Measurements from ENCODE around the gene EXOSC7. TPM values are rescaled to one million over a fixed set of nuclear protein-coding genes. Genes with fewer than 3 reads are reported as not detected.

The EXOSC7 gene
- total and polyA plus RNA-seq, 4 donors: 15.5 to 27.2 (median 21.7) TPM

DNA sequence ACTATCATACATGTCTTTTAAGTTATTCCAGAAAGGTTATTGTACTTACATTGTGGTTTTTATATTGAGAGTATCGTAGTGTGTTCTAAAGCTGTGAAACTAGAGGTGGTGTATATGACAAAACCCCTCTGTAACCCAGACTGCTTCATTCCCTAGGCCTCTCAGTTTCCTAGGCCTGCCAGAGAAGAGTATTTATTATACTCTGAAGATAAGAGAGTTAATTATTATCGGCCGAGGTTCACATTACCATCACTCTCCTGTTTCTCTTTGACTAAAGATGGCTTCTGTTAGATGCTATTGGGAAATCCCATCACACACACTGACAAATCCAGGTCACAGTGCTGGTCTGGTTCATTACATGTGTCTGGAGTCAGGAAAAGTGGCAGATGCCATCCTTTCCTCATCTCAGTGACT, 20.5 kb downstream of the EXOSC7 start:
- no peaks in the 10 kb centered on the region for H3K27me3 ChIP-seq (ENCODE audit: control insufficient read depth in 4 of 4, insufficient read depth in 4 of 4, low read length in 3 of 4)
- peaks cover 12 to 31% (median 24%) of the 10 kb centered on the region in 4 donors for H3K4me1 ChIP-seq (ENCODE audit: control insufficient read depth in 4 of 4, insufficient read depth in 4 of 4, low read length in 3 of 4)
- H3K27ac ChIP-seq (ENCODE audit: low read depth in 1 of 2, low read length in 2 of 2): peak overlapping the region; percentile 66 to 80
- peak overlapping the region in 1 of 2 donors; percentile 65 for H3K9ac ChIP-seq (ENCODE audit: low read depth in 1 of 2, low read length in 2 of 2)
- H3K36me3 ChIP-seq (ENCODE audit: control insufficient read depth in 4 of 4, insufficient read depth in 3 of 4, low read depth in 1 of 4, low read length in 3 of 4): peaks cover 8 to 22% (median 11%) of the 10 kb centered on the region in 4 donors
- H3K4me3 ChIP-seq (ENCODE audit: low read depth in 1 of 3, low read length in 3 of 3): no peak overlapping the region
- no peak for DNase-seq (ENCODE audit: low spot score)
- 31% methylated on average over 3 of the region's 3 CpGs for WGBS
- no peaks in the 10 kb centered on the region for H3K9me3 ChIP-seq (ENCODE audit: control insufficient read depth in 4 of 4, low read length in 3 of 4)
- TF ChIP-seq, protein P1, sequence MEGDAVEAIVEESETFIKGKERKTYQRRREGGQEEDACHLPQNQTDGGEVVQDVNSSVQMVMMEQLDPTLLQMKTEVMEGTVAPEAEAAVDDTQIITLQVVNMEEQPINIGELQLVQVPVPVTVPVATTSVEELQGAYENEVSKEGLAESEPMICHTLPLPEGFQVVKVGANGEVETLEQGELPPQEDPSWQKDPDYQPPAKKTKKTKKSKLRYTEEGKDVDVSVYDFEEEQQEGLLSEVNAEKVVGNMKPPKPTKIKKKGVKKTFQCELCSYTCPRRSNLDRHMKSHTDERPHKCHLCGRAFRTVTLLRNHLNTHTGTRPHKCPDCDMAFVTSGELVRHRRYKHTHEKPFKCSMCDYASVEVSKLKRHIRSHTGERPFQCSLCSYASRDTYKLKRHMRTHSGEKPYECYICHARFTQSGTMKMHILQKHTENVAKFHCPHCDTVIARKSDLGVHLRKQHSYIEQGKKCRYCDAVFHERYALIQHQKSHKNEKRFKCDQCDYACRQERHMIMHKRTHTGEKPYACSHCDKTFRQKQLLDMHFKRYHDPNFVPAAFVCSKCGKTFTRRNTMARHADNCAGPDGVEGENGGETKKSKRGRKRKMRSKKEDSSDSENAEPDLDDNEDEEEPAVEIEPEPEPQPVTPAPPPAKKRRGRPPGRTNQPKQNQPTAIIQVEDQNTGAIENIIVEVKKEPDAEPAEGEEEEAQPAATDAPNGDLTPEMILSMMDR (IDR thresholded peaks at IDR 0.05; ENCODE audit: low read depth, low read length, missing input control): no peak
- TF ChIP-seq FOXA1 (IDR thresholded peaks at IDR 0.05): peak; percentile 40
- TF ChIP-seq RXRA (IDR thresholded peaks at IDR 0.05): peak; percentile 75 to 85
- peak; percentile 76 to 82 for TF ChIP-seq HNF4A (conservative IDR thresholded peaks at IDR 0.05)
- TF ChIP-seq RAD21 (IDR thresholded peaks at IDR 0.05): peak; percentile 27 to 35
- TF ChIP-seq, protein P2, sequence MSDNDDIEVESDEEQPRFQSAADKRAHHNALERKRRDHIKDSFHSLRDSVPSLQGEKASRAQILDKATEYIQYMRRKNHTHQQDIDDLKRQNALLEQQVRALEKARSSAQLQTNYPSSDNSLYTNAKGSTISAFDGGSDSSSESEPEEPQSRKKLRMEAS (IDR thresholded peaks at IDR 0.05): peak; percentile 88
- TF ChIP-seq, protein P3, sequence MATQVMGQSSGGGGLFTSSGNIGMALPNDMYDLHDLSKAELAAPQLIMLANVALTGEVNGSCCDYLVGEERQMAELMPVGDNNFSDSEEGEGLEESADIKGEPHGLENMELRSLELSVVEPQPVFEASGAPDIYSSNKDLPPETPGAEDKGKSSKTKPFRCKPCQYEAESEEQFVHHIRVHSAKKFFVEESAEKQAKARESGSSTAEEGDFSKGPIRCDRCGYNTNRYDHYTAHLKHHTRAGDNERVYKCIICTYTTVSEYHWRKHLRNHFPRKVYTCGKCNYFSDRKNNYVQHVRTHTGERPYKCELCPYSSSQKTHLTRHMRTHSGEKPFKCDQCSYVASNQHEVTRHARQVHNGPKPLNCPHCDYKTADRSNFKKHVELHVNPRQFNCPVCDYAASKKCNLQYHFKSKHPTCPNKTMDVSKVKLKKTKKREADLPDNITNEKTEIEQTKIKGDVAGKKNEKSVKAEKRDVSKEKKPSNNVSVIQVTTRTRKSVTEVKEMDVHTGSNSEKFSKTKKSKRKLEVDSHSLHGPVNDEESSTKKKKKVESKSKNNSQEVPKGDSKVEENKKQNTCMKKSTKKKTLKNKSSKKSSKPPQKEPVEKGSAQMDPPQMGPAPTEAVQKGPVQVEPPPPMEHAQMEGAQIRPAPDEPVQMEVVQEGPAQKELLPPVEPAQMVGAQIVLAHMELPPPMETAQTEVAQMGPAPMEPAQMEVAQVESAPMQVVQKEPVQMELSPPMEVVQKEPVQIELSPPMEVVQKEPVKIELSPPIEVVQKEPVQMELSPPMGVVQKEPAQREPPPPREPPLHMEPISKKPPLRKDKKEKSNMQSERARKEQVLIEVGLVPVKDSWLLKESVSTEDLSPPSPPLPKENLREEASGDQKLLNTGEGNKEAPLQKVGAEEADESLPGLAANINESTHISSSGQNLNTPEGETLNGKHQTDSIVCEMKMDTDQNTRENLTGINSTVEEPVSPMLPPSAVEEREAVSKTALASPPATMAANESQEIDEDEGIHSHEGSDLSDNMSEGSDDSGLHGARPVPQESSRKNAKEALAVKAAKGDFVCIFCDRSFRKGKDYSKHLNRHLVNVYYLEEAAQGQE (IDR thresholded peaks at IDR 0.05): peak; percentile 74
- TF ChIP-seq TAF1 (conservative IDR thresholded peaks at IDR 0.05): no peak
- TF ChIP-seq ATF3 (IDR thresholded peaks at IDR 0.05): no peak
- TF ChIP-seq JUND (IDR thresholded peaks at IDR 0.05): peak in 1 of 2 donors; percentile 67
- peak; percentile 84 for TF ChIP-seq SP1 (IDR thresholded peaks at IDR 0.05)
- TF ChIP-seq NR2F2 (IDR thresholded peaks at IDR 0.05): no peak
- TF ChIP-seq FOXA2 (IDR thresholded peaks at IDR 0.05): peak; percentile 44
- TF ChIP-seq HNF4G (IDR thresholded peaks at IDR 0.05): no peak
- TF ChIP-seq, protein P4, sequence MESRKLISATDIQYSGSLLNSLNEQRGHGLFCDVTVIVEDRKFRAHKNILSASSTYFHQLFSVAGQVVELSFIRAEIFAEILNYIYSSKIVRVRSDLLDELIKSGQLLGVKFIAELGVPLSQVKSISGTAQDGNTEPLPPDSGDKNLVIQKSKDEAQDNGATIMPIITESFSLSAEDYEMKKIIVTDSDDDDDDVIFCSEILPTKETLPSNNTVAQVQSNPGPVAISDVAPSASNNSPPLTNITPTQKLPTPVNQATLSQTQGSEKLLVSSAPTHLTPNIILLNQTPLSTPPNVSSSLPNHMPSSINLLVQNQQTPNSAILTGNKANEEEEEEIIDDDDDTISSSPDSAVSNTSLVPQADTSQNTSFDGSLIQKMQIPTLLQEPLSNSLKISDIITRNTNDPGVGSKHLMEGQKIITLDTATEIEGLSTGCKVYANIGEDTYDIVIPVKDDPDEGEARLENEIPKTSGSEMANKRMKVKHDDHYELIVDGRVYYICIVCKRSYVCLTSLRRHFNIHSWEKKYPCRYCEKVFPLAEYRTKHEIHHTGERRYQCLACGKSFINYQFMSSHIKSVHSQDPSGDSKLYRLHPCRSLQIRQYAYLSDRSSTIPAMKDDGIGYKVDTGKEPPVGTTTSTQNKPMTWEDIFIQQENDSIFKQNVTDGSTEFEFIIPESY (IDR thresholded peaks at IDR 0.05): peak; percentile 60
- no peak for TF ChIP-seq EGR1 (IDR thresholded peaks at IDR 0.05; ENCODE audit: low read depth in 2 of 2)
- TF ChIP-seq YY1 (IDR thresholded peaks at IDR 0.05): peak; percentile 97
- TF ChIP-seq GABPA (IDR thresholded peaks at IDR 0.05 in 1 of 2, conservative IDR thresholded peaks at IDR 0.05 in 1 of 2): no peak

Data from liver (tissue), 9 donors.